SW480 (cell line): ENCODE results near the gene DLG4.

Experiments used
- DNase-seq: peaks from one replicate; pipeline ENCODE4 v3.0.0-alpha.2; 2016; ENCODE audit warnings: low spot score

Gene DLG4

GRCh38 chr17:7156342-7156940 is 63.2 kb downstream of the DLG4 start:
- DNase-seq, result no peak

- DNase-seq, result no peak
Observed at GRCh38 chr17:7147772-7148171, 71.9 kb downstream of the DLG4 start.

- no peak for DNase-seq
Observed at GRCh38 chr17:7146115-7146514, 73.5 kb downstream of the DLG4 start.

- DNase-seq, result no peak
Observed at GRCh38 chr17:7144213-7144612, 75.4 kb downstream of the DLG4 start.

GRCh38 chr17:7141824-7142223 is 77.8 kb downstream of the DLG4 start:
- DNase-seq, result no peak

- no peak for DNase-seq
Observed at GRCh38 chr17:7139400-7139799, 80.2 kb downstream of the DLG4 start.

GRCh38 chr17:7138800-7139381 is 80.7 kb downstream of the DLG4 start:
- no peak for DNase-seq

- DNase-seq, result no peak
Observed at GRCh38 chr17:7137171-7137943, 82.3 kb downstream of the DLG4 start.
